Mesenchymal stem cell (in vitro differentiated cells and primary cell): ENCODE data around the gene TMEM170B.

Experiments used
- DNase-seq: peaks from one replicate; pipeline ENCODE4 v3.0.0-alpha.2; 2013
- H2AFZ ChIP-seq: one replicate; pipeline ENCODE4 v1.6.1; 2013; ENCODE audit warnings: low read depth, mild to moderate bottlenecking, control low read depth, inconsistent platforms, low read length, moderate library complexity
- H2AK5ac ChIP-seq: 2 replicates; pipeline ENCODE4 v1.6.1; 2013; ENCODE audit warnings: low read length, moderate library complexity, mild to moderate bottlenecking, inconsistent platforms; ENCODE audit not compliant: severe bottlenecking
- H2BK120ac ChIP-seq: one replicate; pipeline ENCODE4 v1.6.1; 2013; ENCODE audit warnings: low read depth, mild to moderate bottlenecking, inconsistent platforms, low read length, moderate library complexity
- H2BK12ac ChIP-seq, 2 experiments: one replicate each; pipeline ENCODE4 v1.6.1; 2013; ENCODE audit warnings: inconsistent platforms in 2 of 2, low read length in 2 of 2, mild to moderate bottlenecking in 2 of 2, moderate library complexity in 2 of 2, control low read depth in 1 of 2
- H2BK15ac ChIP-seq: one replicate; pipeline ENCODE4 v1.6.1; 2013; ENCODE audit warnings: mild to moderate bottlenecking, low read depth, inconsistent platforms; ENCODE audit not compliant: poor library complexity, severe bottlenecking
- H2BK5ac ChIP-seq: 2 replicates; pipeline ENCODE4 v1.6.1; 2013; ENCODE audit warnings: low read depth, mild to moderate bottlenecking, low read length, control low read depth, inconsistent platforms; ENCODE audit not compliant: poor library complexity, severe bottlenecking
- H3K14ac ChIP-seq, 2 experiments: one replicate each; pipeline ENCODE4 v1.6.1; 2013; ENCODE audit warnings: inconsistent platforms in 2 of 2, low read length in 2 of 2, control low read depth in 1 of 2, mild to moderate bottlenecking in 1 of 2, moderate library complexity in 1 of 2
- H3K18ac ChIP-seq, 2 experiments: one replicate each; pipeline ENCODE4 v1.6.1; 2013; ENCODE audit warnings: inconsistent platforms in 2 of 2, low read length in 2 of 2, control low read depth in 1 of 2, low read depth in 1 of 2, mild to moderate bottlenecking in 1 of 2
- H3K23ac ChIP-seq, 2 experiments: one replicate each; pipeline ENCODE4 v1.6.1; 2013; ENCODE audit warnings: inconsistent platforms in 2 of 2, low read length in 2 of 2, mild to moderate bottlenecking in 2 of 2, moderate library complexity in 2 of 2, control low read depth in 1 of 2
- H3K27ac ChIP-seq: 2 replicates; pipeline ENCODE4 v1.5.1; 2013; ENCODE audit warnings: mild to moderate bottlenecking, moderate library complexity, low read length, control low read depth, inconsistent platforms; ENCODE audit not compliant: poor library complexity, severe bottlenecking
- H3K27me3 ChIP-seq, 2 experiments: 2 replicates each; pipeline versions ENCODE4 v1.6.1 to v1.7.0; 2013; ENCODE audit warnings: low read length in 2 of 2, mild to moderate bottlenecking in 2 of 2, moderate library complexity in 2 of 2, control low read depth in 1 of 2, inconsistent platforms in 1 of 2; ENCODE audit not compliant: control insufficient read depth in 1 of 2, insufficient read depth in 1 of 2
- H3K36me3 ChIP-seq, 2 experiments: 2 replicates each; pipeline versions ENCODE4 v1.6.1 to v1.7.0; 2013; ENCODE audit warnings: low read length in 2 of 2, control low read depth in 1 of 2, inconsistent platforms in 1 of 2, low read depth in 1 of 2, mild to moderate bottlenecking in 1 of 2; ENCODE audit not compliant: insufficient read depth in 2 of 2, control insufficient read depth in 1 of 2
- H3K4ac ChIP-seq, 2 experiments: one replicate each; pipeline ENCODE4 v1.6.1; 2013; ENCODE audit warnings: inconsistent platforms in 2 of 2, low read length in 2 of 2, mild to moderate bottlenecking in 2 of 2, moderate library complexity in 2 of 2, control low read depth in 1 of 2, low read depth in 1 of 2
- H3K4me1 ChIP-seq: 2 replicates; pipeline ENCODE4 v1.6.1; 2013; ENCODE audit warnings: low read depth, low read length, control low read depth; ENCODE audit not compliant: control insufficient read depth, insufficient read depth
- H3K4me2 ChIP-seq: 2 replicates; pipeline ENCODE4 v1.6.1; 2013; ENCODE audit warnings: low read length, mild to moderate bottlenecking, inconsistent platforms; ENCODE audit not compliant: poor library complexity, severe bottlenecking
- H3K4me3 ChIP-seq, 2 experiments: 2 replicates each; pipeline versions ENCODE4 v1.5.1 to v1.7.0; 2013; ENCODE audit warnings: low read length in 2 of 2, mild to moderate bottlenecking in 2 of 2, control low read depth in 1 of 2, low read depth in 1 of 2; ENCODE audit not compliant: insufficient read depth in 1 of 2
- H3K79me1 ChIP-seq: replicated peaks from 2 replicates; pipeline ENCODE4 v1.6.1; 2013; ENCODE audit warnings: mild to moderate bottlenecking, control low read depth, low read length, inconsistent platforms; ENCODE audit not compliant: poor library complexity, severe bottlenecking
- H3K9ac ChIP-seq: 2 replicates; pipeline ENCODE4 v1.7.0; 2013; ENCODE audit warnings: mild to moderate bottlenecking, low read length, moderate library complexity
- H3K9me3 ChIP-seq: 2 replicates; pipeline ENCODE4 v1.7.0; 2013; ENCODE audit warnings: mild to moderate bottlenecking, low read length; ENCODE audit not compliant: control insufficient read depth
- H4K8ac ChIP-seq: one replicate; pipeline ENCODE4 v1.6.1; 2013; ENCODE audit warnings: inconsistent platforms, mild to moderate bottlenecking, low read length, moderate library complexity
- H4K91ac ChIP-seq: one replicate; pipeline ENCODE4 v1.6.1; 2013; ENCODE audit warnings: mild to moderate bottlenecking, low read length, inconsistent platforms
- WGBS: methylation state at CpG from one replicate; pipeline ENCODE4 v1.1.7; 2013; ENCODE audit warnings: mixed read lengths; 5-methylcytosine and 5-hydroxymethylcytosine counted together

TMEM170B gene

DNA sequence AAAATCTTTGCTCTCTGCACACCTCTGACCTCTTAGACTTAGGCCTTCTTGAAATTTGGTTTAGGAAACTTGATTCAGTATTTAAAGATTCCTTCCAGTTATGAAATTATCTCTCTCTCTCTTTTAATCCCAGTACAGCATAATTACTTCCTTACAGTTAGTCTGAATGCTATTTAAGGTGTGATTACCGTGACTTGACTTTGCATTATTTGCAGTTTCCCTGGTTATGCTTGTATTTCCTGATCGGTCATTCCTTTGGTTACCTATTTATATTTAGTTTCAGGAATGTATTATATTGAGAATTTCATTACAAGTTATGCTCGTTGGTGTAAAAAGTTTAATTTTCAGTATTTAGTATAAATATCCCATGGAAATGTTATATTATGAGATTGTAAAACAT, 16.3 kb downstream of the TMEM170B start:
- Histone ChIP-seq H2BK120ac (no peak overlapping the region), H3K14ac (no peak overlapping the region), H4K91ac (no peak overlapping the region), H3K4me1 (no peaks in the 10 kb centered on the region), H3K4me3 (no peak overlapping the region), H3K23ac (no peak overlapping the region), H3K4me2 (no peak overlapping the region), H2BK15ac (no peak overlapping the region), H2BK12ac (no peak overlapping the region), H3K79me1 (peaks cover 8% of the 10 kb centered on the region), H2BK5ac (no peak overlapping the region), H3K9me3 (no peaks in the 10 kb centered on the region), H3K18ac (no peak overlapping the region), H2AK5ac (no peak overlapping the region), H2AFZ (no peak overlapping the region), H3K4ac (no peak overlapping the region), H3K9ac (no peak overlapping the region), H3K27ac (no peak overlapping the region), H3K36me3 (no peaks in the 10 kb centered on the region), H3K27me3 (no peaks in the 10 kb centered on the region), H4K8ac (no peak overlapping the region)
- 86% methylated on average over 1 of the region's 3 CpGs for WGBS
- DNase-seq, result no peak

DNA sequence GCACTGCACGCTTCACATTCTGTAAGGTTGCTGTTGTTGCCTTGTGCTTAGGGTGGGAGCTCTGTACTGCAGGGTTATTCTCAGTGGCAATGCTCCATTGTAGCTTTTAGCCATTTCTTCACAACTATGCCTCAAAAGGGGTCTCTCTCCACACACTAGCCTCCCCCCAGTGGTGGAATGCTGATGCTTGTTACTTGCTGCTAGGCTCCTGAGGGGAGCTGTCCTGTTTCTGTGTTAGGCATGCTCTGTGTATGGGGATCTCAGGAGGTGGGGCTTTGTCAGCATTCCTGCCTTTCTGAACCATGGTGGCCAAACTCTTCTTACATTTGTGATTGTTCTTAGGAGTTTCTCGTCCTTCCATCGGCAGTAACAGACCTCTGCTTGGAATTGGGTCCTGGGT, 18.8 kb downstream of the TMEM170B start:
- Histone ChIP-seq H3K79me1 (peaks cover 7% of the 10 kb centered on the region), H3K4me1 (peaks cover 2% of the 10 kb centered on the region), H4K91ac (no peak overlapping the region), H3K4me2 (no peak overlapping the region), H3K27ac (no peak overlapping the region), H3K27me3 (no peaks in the 10 kb centered on the region), H3K4ac (no peak overlapping the region), H3K14ac (no peak overlapping the region), H4K8ac (no peak overlapping the region), H3K18ac (no peak overlapping the region), H3K36me3 (no peaks in the 10 kb centered on the region), H2BK15ac (no peak overlapping the region), H2BK120ac (no peak overlapping the region), H3K4me3 (no peak overlapping the region), H3K9me3 (no peaks in the 10 kb centered on the region), H2BK5ac (no peak overlapping the region), H2AFZ (no peak overlapping the region), H2AK5ac (no peak overlapping the region), H3K9ac (no peak overlapping the region), H3K23ac (no peak overlapping the region), H2BK12ac (no peak overlapping the region)
- DNase-seq, result no peak
- 91% methylated on average over 3 of the region's 3 CpGs for WGBS

GRCh38 chr6:11563793-11564192, 26.2 kb downstream of the TMEM170B start:
- DNase-seq, result no peak
- H3K79me1 ChIP-seq, result peaks cover 3% of the 10 kb centered on the region
- H2BK12ac ChIP-seq, result no peak overlapping the region
- H3K27ac ChIP-seq, result no peak overlapping the region
- H3K9ac ChIP-seq, result no peak overlapping the region
- no peaks in the 10 kb centered on the region for H3K27me3 ChIP-seq
- no peak overlapping the region for H2AK5ac ChIP-seq
- H3K4ac ChIP-seq, result no peak overlapping the region
- no peak overlapping the region for H3K23ac ChIP-seq
- H3K14ac ChIP-seq, result no peak overlapping the region
- peaks cover 3 to 4% of the 10 kb centered on the region in 2 experiments for H3K36me3 ChIP-seq
- peaks cover 2% of the 10 kb centered on the region for H3K4me1 ChIP-seq
- no peaks in the 10 kb centered on the region for H3K9me3 ChIP-seq
- H4K91ac ChIP-seq, result no peak overlapping the region
- no peak overlapping the region for H2BK120ac ChIP-seq
- 81% methylated on average over 2 of the region's 3 CpGs for WGBS
- H2AFZ ChIP-seq, result no peak overlapping the region
- H3K4me2 ChIP-seq, result no peak overlapping the region
- H3K18ac ChIP-seq, result no peak overlapping the region
- no peak overlapping the region for H2BK5ac ChIP-seq
- no peak overlapping the region for H3K4me3 ChIP-seq
- H2BK15ac ChIP-seq, result no peak overlapping the region
- H4K8ac ChIP-seq, result no peak overlapping the region

DNA sequence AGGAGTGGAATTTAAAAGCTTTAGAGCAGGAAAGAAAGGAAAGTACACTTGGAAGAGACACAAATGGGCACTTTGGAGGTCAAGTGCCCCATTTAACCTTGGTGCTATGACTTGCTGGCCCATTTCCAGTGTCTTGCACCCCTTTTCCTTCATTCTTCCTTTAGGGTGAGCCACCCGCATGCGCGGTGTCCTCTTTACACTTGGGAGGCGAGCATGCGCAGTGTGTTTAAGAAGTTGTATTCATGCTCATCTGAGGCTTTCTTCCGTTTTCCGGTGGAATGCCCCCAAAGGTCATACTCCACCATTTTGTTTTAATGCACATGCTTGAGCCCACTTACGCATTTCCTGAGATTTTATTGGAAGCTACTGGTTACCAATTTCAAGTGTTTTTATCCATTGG, 29.1 kb downstream of the TMEM170B start:
- 97% methylated on average over 8 of the region's 8 CpGs for WGBS
- Histone ChIP-seq H3K23ac (no peak overlapping the region), H2BK5ac (no peak overlapping the region), H3K27me3 (no peaks in the 10 kb centered on the region), H3K18ac (no peak overlapping the region), H4K8ac (no peak overlapping the region), H3K79me1 (peaks cover 3% of the 10 kb centered on the region), H3K27ac (no peak overlapping the region), H3K4ac (no peak overlapping the region), H4K91ac (no peak overlapping the region), H3K9ac (no peak overlapping the region), H2AFZ (no peak overlapping the region), H3K36me3 (peaks cover 3 to 4% of the 10 kb centered on the region in 2 experiments), H2BK12ac (no peak overlapping the region), H3K9me3 (no peaks in the 10 kb centered on the region), H3K4me3 (no peak overlapping the region), H2BK15ac (no peak overlapping the region), H3K4me2 (no peak overlapping the region), H2BK120ac (no peak overlapping the region), H3K4me1 (no peaks in the 10 kb centered on the region), H2AK5ac (no peak overlapping the region), H3K14ac (no peak overlapping the region)
- DNase-seq, result no peak
